ENCODE measurements around the gene RNGTT.

Gene RNGTT

GRCh38 chr6:88574031-88574430 lies 389.4 kb downstream of the RNGTT start:
- no peak for TF ChIP-seq CTCF (IDR thresholded peaks at IDR 0.05)

- no peak for TF ChIP-seq CTCF (IDR thresholded peaks at IDR 0.05)
Measured at GRCh38 chr6:88573561-88573960, 389.9 kb downstream of the RNGTT start.

GRCh38 chr6:88572449-88573139 lies 390.8 kb downstream of the RNGTT start:
- no peak for TF ChIP-seq CTCF (IDR thresholded peaks at IDR 0.05)

- TF ChIP-seq CTCF (IDR thresholded peaks at IDR 0.05): no peak
Measured at GRCh38 chr6:88569959-88570358, 393.5 kb downstream of the RNGTT start.

DNA sequence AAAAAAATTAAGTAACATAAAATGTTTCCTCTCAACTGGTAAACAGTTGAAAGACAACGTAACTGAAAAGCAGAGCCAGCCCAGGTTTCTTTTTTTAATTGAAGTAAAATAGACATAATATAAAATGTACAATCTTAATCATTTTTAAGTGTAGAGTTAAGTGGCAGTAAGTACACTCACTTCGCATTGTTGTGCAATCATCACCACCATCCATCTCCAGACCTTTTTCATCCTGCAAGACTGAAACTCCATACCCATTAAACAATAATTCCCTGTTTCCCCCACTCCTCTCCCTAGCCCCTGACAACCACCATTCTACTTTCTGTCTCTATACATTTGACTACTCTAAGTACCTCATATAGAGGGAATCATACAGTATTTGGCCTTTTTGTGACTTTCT lies 395.7 kb downstream of the RNGTT start:
- no peak for TF ChIP-seq CTCF (IDR thresholded peaks at IDR 0.05)

DNA sequence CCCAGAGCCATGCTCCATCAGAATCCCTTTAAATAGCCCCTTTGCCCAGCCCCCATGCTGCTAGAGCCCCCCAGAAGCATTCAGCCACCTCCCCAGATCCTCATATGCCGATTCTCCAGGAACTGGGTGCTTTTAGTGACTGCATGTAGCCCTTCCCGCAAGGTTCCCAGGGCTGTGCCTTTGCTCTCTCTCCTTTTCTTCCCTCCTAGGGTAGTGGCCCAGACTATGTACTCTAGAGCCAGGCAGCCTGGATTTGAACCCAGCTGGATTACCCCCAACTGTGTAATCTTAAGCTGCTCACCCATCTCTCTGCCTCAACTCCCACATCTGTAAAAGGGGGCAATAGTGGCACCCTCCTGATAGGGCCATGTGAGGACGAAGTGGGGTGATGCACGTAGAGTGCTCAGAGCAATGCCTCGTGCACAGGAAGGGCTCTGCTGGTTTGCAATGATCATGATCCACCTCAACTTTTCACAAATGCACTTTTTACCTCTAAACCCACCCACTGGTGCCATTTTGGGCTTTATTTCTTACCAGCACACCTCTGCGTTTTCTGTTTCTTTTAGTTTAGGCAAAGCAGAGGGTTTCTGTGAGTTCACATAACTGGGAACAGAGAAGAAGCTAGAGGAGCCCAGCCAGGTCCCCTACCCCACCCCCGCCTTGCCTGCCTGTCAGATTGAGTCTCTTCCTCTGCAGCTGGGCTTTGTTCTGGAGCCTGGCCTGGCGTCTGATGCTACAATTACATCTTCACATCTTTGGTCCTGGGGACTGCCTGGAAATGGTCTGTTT lies 396.5 kb downstream of the RNGTT start:
- TF ChIP-seq CTCF (IDR thresholded peaks at IDR 0.05): no peak

- TF ChIP-seq CTCF (IDR thresholded peaks at IDR 0.05): no peak
Measured at GRCh38 chr6:88565836-88566235, 397.6 kb downstream of the RNGTT start.
